Choroid plexus epithelial cell (primary cell): ENCODE measurements around the gene ABCB11.

Experiments
- DNase-seq: peaks from one replicate; pipeline ENCODE4 v3.0.0-alpha.2; 2010; ENCODE audit warnings: low read depth
- H3K4me3 ChIP-seq: 2 replicates; pipeline ENCODE4 v1.5.1; 2011; ENCODE audit warnings: low read depth, mild to moderate bottlenecking, control low read depth, low read length, moderate library complexity
- CTCF ChIP-seq: conservative IDR thresholded peaks from 2 replicates; pipeline ENCODE4 v1.5.1; 2011; ENCODE audit warnings: low read depth, mild to moderate bottlenecking, control low read depth, inconsistent platforms, low read length, moderate library complexity

Gene ABCB11

GRCh38 chr2:168961450-168962229 lies 69.5 kb downstream of the ABCB11 start:
- no peak overlapping the region for H3K4me3 ChIP-seq
- TF ChIP-seq CTCF = peak; percentile 83
- peak; percentile 92 for DNase-seq

- no peak overlapping the region for H3K4me3 ChIP-seq
- no peak for DNase-seq
- no peak for TF ChIP-seq CTCF
Observed at GRCh38 chr2:168956392-168956791, 74.7 kb downstream of the ABCB11 start.

GRCh38 chr2:168955321-168955720 lies 75.8 kb downstream of the ABCB11 start:
- no peak for TF ChIP-seq CTCF
- no peak for DNase-seq
- H3K4me3 ChIP-seq = no peak overlapping the region

- no peak for TF ChIP-seq CTCF
- H3K4me3 ChIP-seq = no peak overlapping the region
- no peak for DNase-seq
Observed at GRCh38 chr2:168954256-168954655, 76.9 kb downstream of the ABCB11 start.

GRCh38 chr2:168952424-168952823 lies 78.7 kb downstream of the ABCB11 start:
- H3K4me3 ChIP-seq = no peak overlapping the region
- TF ChIP-seq CTCF = no peak
- DNase-seq = no peak

- no peak overlapping the region for H3K4me3 ChIP-seq
- no peak for TF ChIP-seq CTCF
- no peak for DNase-seq
Observed at GRCh38 chr2:168951871-168952270, 79.3 kb downstream of the ABCB11 start.

- DNase-seq = no peak
- no peak overlapping the region for H3K4me3 ChIP-seq
- no peak for TF ChIP-seq CTCF
Observed at GRCh38 chr2:168949324-168949723, 81.8 kb downstream of the ABCB11 start.
